ENCODE measurements around the gene DAP.

Gene DAP

DNA sequence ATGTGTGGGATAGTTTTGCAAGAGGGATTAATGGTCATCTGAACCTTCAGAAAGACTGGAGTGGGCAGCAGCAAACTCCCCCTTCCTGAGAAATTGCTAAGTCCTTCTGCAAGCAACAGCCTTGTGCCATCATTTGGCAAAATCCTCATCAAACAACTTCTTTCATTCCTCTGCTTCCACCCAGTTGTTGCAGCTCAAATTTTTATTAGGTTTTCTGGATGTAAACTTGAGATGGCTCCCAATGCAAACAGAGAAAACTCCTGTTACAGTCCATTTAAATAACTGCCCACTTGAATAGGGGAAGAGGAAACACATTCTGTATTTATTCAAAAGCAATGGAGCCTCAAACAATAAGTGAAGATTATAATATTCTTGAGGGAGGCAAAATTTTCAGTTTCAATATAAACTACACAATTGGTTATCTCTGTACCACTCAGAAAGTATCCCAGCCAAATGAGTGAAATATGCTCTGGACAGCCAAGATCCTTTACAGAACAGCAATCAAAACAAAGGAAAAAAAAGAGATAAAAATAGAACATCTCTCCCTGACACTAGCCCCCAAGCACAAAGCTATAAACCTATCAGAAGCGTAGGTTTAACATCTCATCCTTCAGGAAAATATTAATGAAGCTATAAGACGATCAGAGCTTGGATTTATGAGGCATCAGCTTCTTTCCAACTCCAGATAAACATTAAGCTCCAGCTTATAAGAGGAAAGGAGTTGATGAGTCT, 17.3 kb upstream of the DAP start:
- no peak for FAIRE-seq
- TF ChIP-seq, protein P1, sequence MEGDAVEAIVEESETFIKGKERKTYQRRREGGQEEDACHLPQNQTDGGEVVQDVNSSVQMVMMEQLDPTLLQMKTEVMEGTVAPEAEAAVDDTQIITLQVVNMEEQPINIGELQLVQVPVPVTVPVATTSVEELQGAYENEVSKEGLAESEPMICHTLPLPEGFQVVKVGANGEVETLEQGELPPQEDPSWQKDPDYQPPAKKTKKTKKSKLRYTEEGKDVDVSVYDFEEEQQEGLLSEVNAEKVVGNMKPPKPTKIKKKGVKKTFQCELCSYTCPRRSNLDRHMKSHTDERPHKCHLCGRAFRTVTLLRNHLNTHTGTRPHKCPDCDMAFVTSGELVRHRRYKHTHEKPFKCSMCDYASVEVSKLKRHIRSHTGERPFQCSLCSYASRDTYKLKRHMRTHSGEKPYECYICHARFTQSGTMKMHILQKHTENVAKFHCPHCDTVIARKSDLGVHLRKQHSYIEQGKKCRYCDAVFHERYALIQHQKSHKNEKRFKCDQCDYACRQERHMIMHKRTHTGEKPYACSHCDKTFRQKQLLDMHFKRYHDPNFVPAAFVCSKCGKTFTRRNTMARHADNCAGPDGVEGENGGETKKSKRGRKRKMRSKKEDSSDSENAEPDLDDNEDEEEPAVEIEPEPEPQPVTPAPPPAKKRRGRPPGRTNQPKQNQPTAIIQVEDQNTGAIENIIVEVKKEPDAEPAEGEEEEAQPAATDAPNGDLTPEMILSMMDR (IDR thresholded peaks at IDR 0.05; ENCODE audit: insufficient read depth, missing control alignments): no peak
- DNase-seq (ENCODE audit: insufficient read length, low spot score): peak; percentile 36

DNA sequence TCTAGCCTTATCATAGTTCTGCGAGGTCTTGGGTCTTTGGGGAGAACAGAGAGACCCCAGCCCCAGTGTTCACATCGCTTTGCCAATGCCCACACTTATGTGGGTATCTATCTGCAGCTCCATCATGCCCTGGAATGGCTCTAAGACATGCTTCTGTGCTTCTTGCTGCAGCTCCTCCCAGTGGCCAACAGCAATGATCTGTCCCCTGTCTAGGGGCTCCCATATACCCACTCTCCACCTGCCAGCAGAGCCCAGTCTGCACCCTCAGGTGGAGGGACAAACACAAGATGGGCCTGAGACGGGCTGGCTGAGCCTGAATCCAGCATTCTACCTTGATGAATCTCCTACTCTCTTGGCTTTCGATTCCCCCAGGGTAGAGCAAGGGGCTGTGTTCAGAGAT, 14.6 kb upstream of the DAP start:
- FAIRE-seq: no peak
- no peak for DNase-seq (ENCODE audit: insufficient read length, low spot score)
- TF ChIP-seq, protein P1 (IDR thresholded peaks at IDR 0.05; ENCODE audit: insufficient read depth, missing control alignments): peak; percentile 14

DNA sequence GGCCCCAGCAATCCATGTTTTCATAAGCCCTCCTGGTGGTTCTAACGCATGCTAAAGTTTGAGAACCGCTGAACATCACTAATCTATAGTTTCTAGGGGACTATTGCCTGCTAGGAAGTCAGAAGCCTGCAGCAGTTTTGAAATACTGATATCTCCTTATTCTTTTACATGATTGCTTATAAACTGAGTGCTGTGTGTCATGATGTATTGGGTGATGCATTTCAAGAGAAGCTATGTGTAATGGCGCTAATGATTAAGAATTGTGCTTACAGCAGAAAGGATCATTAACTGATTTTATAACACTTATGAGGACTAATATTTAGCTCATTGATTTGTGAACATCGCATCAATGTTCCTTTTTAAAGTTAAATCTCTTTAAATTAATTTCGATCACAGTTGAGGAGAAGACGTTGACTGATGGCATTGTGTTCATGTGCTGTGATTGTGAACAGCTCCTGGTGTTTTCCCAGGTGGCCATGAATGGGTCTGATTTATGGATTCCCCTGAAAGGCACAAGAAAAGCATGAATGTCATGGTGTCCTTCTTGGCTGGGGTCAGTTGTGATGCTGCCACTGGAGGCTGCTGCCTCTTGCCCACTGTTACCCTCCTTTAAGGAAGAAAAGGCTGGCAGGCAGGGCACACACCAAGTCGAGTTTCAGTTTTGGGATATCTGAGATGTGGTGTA, 12.0 kb upstream of the DAP start:
- FAIRE-seq (no peak), DNase-seq (ENCODE audit: insufficient read length, low spot score) (no peak)
- TF ChIP-seq, protein P1 (IDR thresholded peaks at IDR 0.05; ENCODE audit: insufficient read depth, missing control alignments): no peak

DNA sequence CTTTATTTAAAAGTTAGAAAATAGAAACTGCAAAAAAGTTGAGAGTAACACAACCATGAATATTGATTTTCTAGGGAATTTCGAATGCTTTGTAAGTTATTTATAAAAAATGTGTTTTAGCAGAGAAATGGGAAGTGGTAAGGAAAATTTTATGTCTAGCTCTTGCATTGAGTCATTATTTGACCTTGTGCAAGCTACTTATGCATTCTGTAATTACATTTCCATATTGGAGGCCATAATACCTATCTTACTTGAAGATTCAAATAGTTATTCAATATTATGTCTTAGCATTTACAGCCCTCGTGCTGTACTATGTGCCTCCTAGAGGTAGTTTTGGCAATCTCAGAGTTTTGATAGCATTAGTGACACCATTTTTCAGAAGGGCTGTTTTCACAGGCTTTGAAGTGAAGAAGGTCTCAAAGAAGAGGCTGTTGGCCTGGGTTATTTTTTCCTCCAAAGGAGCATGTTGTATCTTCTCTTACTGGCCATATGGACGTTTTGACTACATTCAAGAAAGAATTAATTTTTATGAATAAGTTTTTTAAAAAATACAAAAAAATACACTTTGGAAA, 7.4 kb upstream of the DAP start:
- TF ChIP-seq, protein P1 (IDR thresholded peaks at IDR 0.05; ENCODE audit: insufficient read depth, missing control alignments): no peak
- no peak for FAIRE-seq
- no peak for DNase-seq (ENCODE audit: insufficient read length, low spot score)

DNA sequence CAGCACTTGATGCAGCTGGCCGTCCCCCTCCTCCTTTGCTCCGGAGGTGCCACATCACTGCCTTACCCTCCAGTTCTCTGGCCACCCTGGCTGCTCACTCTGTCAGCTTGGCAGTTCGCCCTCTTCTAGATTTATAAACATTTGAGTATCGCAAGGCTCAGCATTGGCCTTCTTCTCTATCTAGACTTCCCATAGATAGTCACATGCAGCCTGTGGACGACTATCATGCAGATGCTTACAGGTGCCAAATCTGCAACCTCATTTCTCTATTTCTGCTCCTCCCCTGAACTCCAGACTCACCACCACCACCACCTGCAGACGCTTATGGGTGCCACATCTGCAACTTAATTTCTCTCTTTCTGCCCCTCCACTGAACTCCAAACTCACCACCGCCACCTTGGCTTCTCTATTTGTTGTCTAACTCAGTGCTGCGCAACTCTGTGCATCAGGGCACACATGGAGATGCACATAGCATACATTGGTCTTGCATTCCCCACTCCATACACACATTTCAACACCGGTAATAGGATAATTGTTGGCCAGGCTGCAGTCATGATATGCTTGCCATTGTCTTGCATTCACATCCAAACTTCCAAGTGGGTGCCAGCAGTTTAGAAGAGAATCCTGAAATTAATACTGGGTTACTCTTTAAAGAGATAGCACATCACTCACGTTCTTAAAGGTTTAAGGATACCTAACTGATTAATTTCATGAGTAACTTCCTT, 1.9 kb upstream of the DAP start:
- TF ChIP-seq, protein P1 (IDR thresholded peaks at IDR 0.05; ENCODE audit: insufficient read depth, missing control alignments): no peak
- DNase-seq (ENCODE audit: insufficient read length, low spot score) (no peak), FAIRE-seq (no peak)

DNA sequence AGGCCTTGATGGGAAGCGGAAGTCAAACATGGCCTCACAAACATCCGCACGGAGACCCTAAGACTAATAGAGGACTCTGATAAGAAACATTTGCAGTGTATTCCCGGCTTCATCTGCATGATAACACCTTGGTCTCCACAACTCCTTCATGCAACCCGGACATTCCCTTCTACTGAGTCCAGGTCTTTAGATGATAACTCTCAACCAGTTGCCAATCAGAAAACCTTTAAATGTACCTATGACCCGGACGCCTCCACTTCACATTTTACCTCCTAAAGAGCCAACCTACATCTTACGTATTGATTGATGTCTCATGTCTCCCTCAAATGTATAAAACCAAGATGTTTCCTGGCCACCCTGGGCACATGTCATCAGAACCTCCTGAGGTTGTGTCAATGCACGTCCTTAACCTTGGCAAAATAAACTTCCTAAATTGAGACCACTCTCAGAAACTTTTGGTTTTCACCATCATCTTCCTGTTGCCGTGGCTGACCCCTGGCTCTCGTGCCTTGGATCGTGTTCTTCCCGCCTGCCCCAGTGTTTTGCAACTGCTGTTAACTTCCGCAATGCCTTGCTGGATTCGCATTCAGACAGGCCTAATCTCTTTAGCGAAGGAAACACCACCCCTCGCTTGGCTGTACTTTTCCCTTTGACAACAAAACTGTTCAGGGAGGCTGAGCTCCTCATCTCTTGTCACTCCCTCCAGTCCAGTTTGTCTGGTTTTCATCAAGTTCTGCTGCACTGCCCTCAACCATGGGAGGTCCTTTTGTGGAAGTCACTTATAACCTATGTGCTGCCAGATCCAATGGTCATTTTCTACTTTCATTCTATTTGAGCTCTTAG, 1.1 kb upstream of the DAP start:
- TF ChIP-seq, protein P1 (IDR thresholded peaks at IDR 0.05; ENCODE audit: insufficient read depth, missing control alignments): no peak
- DNase-seq (ENCODE audit: insufficient read length, low spot score): no peak

More for the DNA sequence above, 1.1 kb upstream of the DAP start:
- no peak for FAIRE-seq

Data from D721Med (cell line).